ENCODE results near the gene EEF1AKMT2.

EEF1AKMT2 gene

DNA sequence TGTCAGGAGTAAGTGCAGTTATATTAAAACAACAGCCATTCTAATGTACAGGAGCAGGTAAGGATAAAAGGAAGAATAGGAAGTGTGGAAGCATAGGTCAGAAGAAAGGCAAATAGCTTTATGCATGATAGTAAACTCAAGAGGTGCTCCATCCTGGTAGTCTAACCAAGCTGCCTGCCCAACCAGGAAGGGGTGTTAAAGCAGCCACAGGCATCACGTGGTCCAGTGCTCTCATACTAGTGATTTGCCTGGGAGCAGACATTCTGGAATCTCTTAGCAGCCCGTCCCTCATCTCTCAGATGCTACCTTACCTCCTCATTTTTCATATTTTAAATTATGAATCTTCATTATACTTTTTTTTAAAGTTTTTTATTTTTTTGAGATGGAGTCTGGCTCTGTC, 28.4 kb upstream of the EEF1AKMT2 start:
- TF ChIP-seq TAF1 (IDR thresholded peaks at IDR 0.05; ENCODE audit: low read depth) (no peak), USF1 (IDR thresholded peaks at IDR 0.05) (no peak), EP300 (IDR thresholded peaks at IDR 0.05; ENCODE audit: borderline replicate concordance) (no peak)
- TF ChIP-seq, protein P1, sequence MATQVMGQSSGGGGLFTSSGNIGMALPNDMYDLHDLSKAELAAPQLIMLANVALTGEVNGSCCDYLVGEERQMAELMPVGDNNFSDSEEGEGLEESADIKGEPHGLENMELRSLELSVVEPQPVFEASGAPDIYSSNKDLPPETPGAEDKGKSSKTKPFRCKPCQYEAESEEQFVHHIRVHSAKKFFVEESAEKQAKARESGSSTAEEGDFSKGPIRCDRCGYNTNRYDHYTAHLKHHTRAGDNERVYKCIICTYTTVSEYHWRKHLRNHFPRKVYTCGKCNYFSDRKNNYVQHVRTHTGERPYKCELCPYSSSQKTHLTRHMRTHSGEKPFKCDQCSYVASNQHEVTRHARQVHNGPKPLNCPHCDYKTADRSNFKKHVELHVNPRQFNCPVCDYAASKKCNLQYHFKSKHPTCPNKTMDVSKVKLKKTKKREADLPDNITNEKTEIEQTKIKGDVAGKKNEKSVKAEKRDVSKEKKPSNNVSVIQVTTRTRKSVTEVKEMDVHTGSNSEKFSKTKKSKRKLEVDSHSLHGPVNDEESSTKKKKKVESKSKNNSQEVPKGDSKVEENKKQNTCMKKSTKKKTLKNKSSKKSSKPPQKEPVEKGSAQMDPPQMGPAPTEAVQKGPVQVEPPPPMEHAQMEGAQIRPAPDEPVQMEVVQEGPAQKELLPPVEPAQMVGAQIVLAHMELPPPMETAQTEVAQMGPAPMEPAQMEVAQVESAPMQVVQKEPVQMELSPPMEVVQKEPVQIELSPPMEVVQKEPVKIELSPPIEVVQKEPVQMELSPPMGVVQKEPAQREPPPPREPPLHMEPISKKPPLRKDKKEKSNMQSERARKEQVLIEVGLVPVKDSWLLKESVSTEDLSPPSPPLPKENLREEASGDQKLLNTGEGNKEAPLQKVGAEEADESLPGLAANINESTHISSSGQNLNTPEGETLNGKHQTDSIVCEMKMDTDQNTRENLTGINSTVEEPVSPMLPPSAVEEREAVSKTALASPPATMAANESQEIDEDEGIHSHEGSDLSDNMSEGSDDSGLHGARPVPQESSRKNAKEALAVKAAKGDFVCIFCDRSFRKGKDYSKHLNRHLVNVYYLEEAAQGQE (IDR thresholded peaks at IDR 0.05; ENCODE audit: low read depth), result no peak

GRCh38 chr10:124802313-124802675, 10.6 kb upstream of the EEF1AKMT2 start:
- TF ChIP-seq USF1 (IDR thresholded peaks at IDR 0.05) (no peak), CREB1 (IDR thresholded peaks at IDR 0.05; ENCODE audit: low read depth) (no peak), TCF12 (IDR thresholded peaks at IDR 0.05; ENCODE audit: low read depth) (no peak), ZBTB7A (IDR thresholded peaks at IDR 0.05; ENCODE audit: low read depth) (no peak), YY1 (IDR thresholded peaks at IDR 0.05; ENCODE audit: low read depth) (no peak), TEAD4 (IDR thresholded peaks at IDR 0.05) (no peak), RAD21 (IDR thresholded peaks at IDR 0.05; ENCODE audit: low read depth) (no peak), NFIC (IDR thresholded peaks at IDR 0.05) (no peak), EP300 (IDR thresholded peaks at IDR 0.05; ENCODE audit: borderline replicate concordance) (no peak), CEBPB (IDR thresholded peaks at IDR 0.05) (no peak), EGR1 (IDR thresholded peaks at IDR 0.05) (no peak)
- TF ChIP-seq, protein P1 (IDR thresholded peaks at IDR 0.05; ENCODE audit: low read depth), result no peak

DNA sequence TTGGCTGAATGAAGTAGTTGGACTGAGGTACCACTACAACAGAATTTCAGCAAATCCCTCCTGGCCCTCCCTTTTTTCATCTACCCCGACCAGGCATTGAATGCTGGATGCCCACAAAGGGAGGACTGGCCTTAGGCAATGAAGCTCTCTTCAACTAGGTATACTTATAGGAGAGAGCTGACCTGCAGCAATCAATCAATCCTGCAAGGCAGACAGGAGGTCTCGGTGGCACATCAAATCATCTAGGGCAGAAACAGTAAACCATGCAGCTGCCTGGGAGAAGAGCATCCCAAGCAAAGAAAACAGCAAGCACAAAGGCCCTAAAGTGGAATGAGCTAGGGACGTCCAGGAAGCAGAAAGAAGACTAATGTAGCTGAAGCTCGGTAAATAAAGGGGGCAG, 7.5 kb upstream of the EEF1AKMT2 start:
- TF ChIP-seq USF1 (IDR thresholded peaks at IDR 0.05) (no peak), TAF1 (IDR thresholded peaks at IDR 0.05; ENCODE audit: low read depth) (no peak)

DNA sequence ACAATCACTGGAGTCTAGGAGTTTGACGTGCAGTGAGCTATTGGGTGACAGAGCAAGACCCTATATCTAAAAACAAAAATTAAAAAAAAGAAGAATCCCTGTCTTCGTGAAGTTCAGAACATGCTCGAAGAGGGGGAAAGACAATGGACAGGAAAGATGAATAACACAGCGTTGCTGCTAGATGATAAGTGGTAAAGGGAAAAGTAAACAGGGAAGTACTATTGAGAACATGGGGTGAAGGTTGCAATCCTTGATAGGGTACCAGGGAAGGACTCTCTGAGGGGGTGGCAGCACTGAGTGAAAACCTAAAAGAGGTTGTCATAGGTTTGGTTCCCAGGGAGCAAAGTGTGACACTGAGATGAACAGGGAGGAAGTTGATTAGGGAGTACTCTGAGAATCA, 7.1 kb upstream of the EEF1AKMT2 start:
- no peak for TF ChIP-seq YY1 (IDR thresholded peaks at IDR 0.05; ENCODE audit: low read depth)
- no peak for TF ChIP-seq EGR1 (IDR thresholded peaks at IDR 0.05)
- TF ChIP-seq, protein P2, sequence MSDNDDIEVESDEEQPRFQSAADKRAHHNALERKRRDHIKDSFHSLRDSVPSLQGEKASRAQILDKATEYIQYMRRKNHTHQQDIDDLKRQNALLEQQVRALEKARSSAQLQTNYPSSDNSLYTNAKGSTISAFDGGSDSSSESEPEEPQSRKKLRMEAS (IDR thresholded peaks at IDR 0.05), result no peak
- TF ChIP-seq FOXM1 (IDR thresholded peaks at IDR 0.05; ENCODE audit: borderline replicate concordance, low read depth), result no peak
- TF ChIP-seq USF1 (IDR thresholded peaks at IDR 0.05), result no peak
- TF ChIP-seq TEAD4 (IDR thresholded peaks at IDR 0.05), result no peak
- no peak for TF ChIP-seq ZBTB7A (IDR thresholded peaks at IDR 0.05; ENCODE audit: low read depth)
- TF ChIP-seq TCF12 (IDR thresholded peaks at IDR 0.05; ENCODE audit: low read depth), result no peak
- TF ChIP-seq EP300 (IDR thresholded peaks at IDR 0.05; ENCODE audit: borderline replicate concordance), result no peak
- no peak for TF ChIP-seq RAD21 (IDR thresholded peaks at IDR 0.05; ENCODE audit: low read depth)
- no peak for TF ChIP-seq CEBPB (IDR thresholded peaks at IDR 0.05)
- no peak for TF ChIP-seq TAF1 (IDR thresholded peaks at IDR 0.05; ENCODE audit: low read depth)
- TF ChIP-seq, protein P1 (IDR thresholded peaks at IDR 0.05; ENCODE audit: low read depth), result no peak
- no peak for TF ChIP-seq NFIC (IDR thresholded peaks at IDR 0.05)
- no peak for TF ChIP-seq CREB1 (IDR thresholded peaks at IDR 0.05; ENCODE audit: low read depth)

GRCh38 chr10:124798364-124798763, 6.7 kb upstream of the EEF1AKMT2 start:
- TF ChIP-seq, protein P2 (IDR thresholded peaks at IDR 0.05), result no peak
- TF ChIP-seq EP300 (IDR thresholded peaks at IDR 0.05; ENCODE audit: borderline replicate concordance), result no peak
- no peak for TF ChIP-seq NFIC (IDR thresholded peaks at IDR 0.05)
- TF ChIP-seq FOXM1 (IDR thresholded peaks at IDR 0.05; ENCODE audit: borderline replicate concordance, low read depth), result no peak
- TF ChIP-seq ZBTB7A (IDR thresholded peaks at IDR 0.05; ENCODE audit: low read depth), result no peak
- no peak for TF ChIP-seq CEBPB (IDR thresholded peaks at IDR 0.05)
- TF ChIP-seq YY1 (IDR thresholded peaks at IDR 0.05; ENCODE audit: low read depth), result no peak
- TF ChIP-seq, protein P1 (IDR thresholded peaks at IDR 0.05; ENCODE audit: low read depth), result no peak
- no peak for TF ChIP-seq TEAD4 (IDR thresholded peaks at IDR 0.05)
